Measurements from ENCODE around the gene ARHGEF2. TPM values are rescaled to one million over a fixed set of nuclear protein-coding genes. Genes with fewer than 3 reads are reported as not detected.
A peak's percentile ranks its signal among the peaks of the same experiment; 100 is the strongest.

The ARHGEF2 gene
- polyA plus RNA-seq, 3 donors = 15.4 to 271 (median 18.6) TPM

GRCh38 chr1:155910621-155911121 is 67.7 kb downstream of the ARHGEF2 start:
- Histone ChIP-seq H3K79me2 (ENCODE audit: insufficient read depth, low read length) (peaks cover 47% of the 10 kb centered on the region), H3K4me3 (replicated peaks in 1 of 3; ENCODE audit: low read depth in 2 of 3, low read length in 3 of 3) (peak overlapping the region; percentile 89 to 99 (median 95)), H4K20me1 (ENCODE audit: insufficient read depth, low read length) (peaks cover 31% of the 10 kb centered on the region), H3K27me3 (ENCODE audit: control insufficient read depth in 2 of 2, insufficient read depth in 2 of 2, low read length in 2 of 2) (no peaks in the 10 kb centered on the region), H3K4me2 (replicated peaks; ENCODE audit: extremely low read depth, low read length, poor library complexity, severe bottlenecking) (peak overlapping the region; percentile 99), H3K9me3 (replicated peaks in 1 of 2; ENCODE audit: control insufficient read depth in 1 of 2, insufficient read depth in 1 of 2, low read length in 2 of 2) (no peaks in the 10 kb centered on the region), H3K9ac (ENCODE audit: insufficient read depth, low read length, poor library complexity, severe bottlenecking) (peak overlapping the region; percentile 83), H3K27ac (ENCODE audit: low read depth in 1 of 2, low read length in 2 of 2) (peak overlapping the region; percentile 95 to 96), H2AFZ (ENCODE audit: insufficient read depth, low read depth, low read length, poor library complexity, severe bottlenecking) (no peak overlapping the region), H3K4me1 (ENCODE audit: control insufficient read depth in 1 of 2, insufficient read depth in 2 of 2, low read length in 2 of 2) (peaks cover 24 to 27% of the 10 kb centered on the region in 2 donors), H3K36me3 (replicated peaks in 1 of 2; ENCODE audit: control insufficient read depth in 1 of 2, insufficient read depth in 2 of 2, low read length in 2 of 2) (peaks cover 53 to 77% of the 10 kb centered on the region in 2 donors)
- Mint-ChIP-seq H3K9me3 (no peaks in the 10 kb centered on the region), H3K4me3 (peak overlapping the region; percentile 94 to 96), H3K4me1 (peaks cover 21% of the 10 kb centered on the region), H3K27ac (peak overlapping the region; percentile 95 to 99 (median 98)), H3K36me3 (peaks cover 52 to 77% of the 10 kb centered on the region in 2 donors), H3K27me3 (ENCODE audit: low read depth in 3 of 3) (no peaks in the 10 kb centered on the region)
- peak; percentile 6 to 54 (median 25) for DNase-seq
- intact Hi-C loops (cut with micrococcal nuclease) = loop anchor here in 1 of 2 donors (1.0 to 2.0 kb wide), 2 partner anchors 24 to 52 kb away; partner anchors contain the start of genes KHDC4 and SYT11
- TF ChIP-seq CTCF (IDR thresholded peaks at IDR 0.05) = no peak
- 20% methylated on average over 6 of the region's 11 CpGs for WGBS (ENCODE audit: insufficient coverage)

- no peaks in the 10 kb centered on the region for H3K27me3 ChIP-seq (ENCODE audit: control insufficient read depth in 2 of 2, insufficient read depth in 2 of 2, low read length in 2 of 2)
- H3K27ac ChIP-seq (ENCODE audit: low read depth in 1 of 2, low read length in 2 of 2) = peak overlapping the region; percentile 95 to 96
- peak overlapping the region; percentile 83 for H3K9ac ChIP-seq (ENCODE audit: insufficient read depth, low read length, poor library complexity, severe bottlenecking)
- no peak overlapping the region for H2AFZ ChIP-seq (ENCODE audit: insufficient read depth, low read depth, low read length, poor library complexity, severe bottlenecking)
- peaks cover 48 to 74% of the 10 kb centered on the region in 2 donors for H3K36me3 Mint-ChIP-seq
- peaks cover 50% of the 10 kb centered on the region for H3K79me2 ChIP-seq (ENCODE audit: insufficient read depth, low read length)
- H3K4me1 Mint-ChIP-seq = peaks cover 21% of the 10 kb centered on the region
- intact Hi-C loops (cut with micrococcal nuclease) = loop anchor here in 1 of 2 donors (2.0 kb wide), 1 partner anchor 51 kb away; the partner anchor contains the start of gene SYT11
- H3K27ac Mint-ChIP-seq = peak overlapping the region; percentile 95 to 99 (median 98)
- peak overlapping the region; percentile 94 to 96 for H3K4me3 Mint-ChIP-seq
- H3K4me2 ChIP-seq (replicated peaks; ENCODE audit: extremely low read depth, low read length, poor library complexity, severe bottlenecking) = peak overlapping the region; percentile 99
- no peak for TF ChIP-seq CTCF (IDR thresholded peaks at IDR 0.05)
- no peaks in the 10 kb centered on the region for H3K9me3 Mint-ChIP-seq
- 0% methylated on average over 2 of the region's 4 CpGs for WGBS (ENCODE audit: insufficient coverage)
- DNase-seq = peak; percentile 88 to 96 (median 95)
- H3K9me3 ChIP-seq (replicated peaks in 1 of 2; ENCODE audit: control insufficient read depth in 1 of 2, insufficient read depth in 1 of 2, low read length in 2 of 2) = no peaks in the 10 kb centered on the region
- H3K36me3 ChIP-seq (replicated peaks in 1 of 2; ENCODE audit: control insufficient read depth in 1 of 2, insufficient read depth in 2 of 2, low read length in 2 of 2) = peaks cover 54 to 77% of the 10 kb centered on the region in 2 donors
- H3K4me1 ChIP-seq (ENCODE audit: control insufficient read depth in 1 of 2, insufficient read depth in 2 of 2, low read length in 2 of 2) = peaks cover 24 to 27% of the 10 kb centered on the region in 2 donors
- peaks cover 39% of the 10 kb centered on the region for H4K20me1 ChIP-seq (ENCODE audit: insufficient read depth, low read length)
- peak overlapping the region; percentile 89 to 99 (median 95) for H3K4me3 ChIP-seq (replicated peaks in 1 of 3; ENCODE audit: low read depth in 2 of 3, low read length in 3 of 3)
- H3K27me3 Mint-ChIP-seq (ENCODE audit: low read depth in 3 of 3) = no peaks in the 10 kb centered on the region
Measured at GRCh38 chr1:155909894-155910293, 68.5 kb downstream of the ARHGEF2 start.
